Esophagus squamous epithelium (tissue), 4 donors: ENCODE measurements around the gene NOSTRIN.

Experiments used
- CTCF ChIP-seq, 6 experiments: fragments of 450-650 bp in 4 of 6; fragments of 200-600 bp in 2 of 6; sonication (generic) in 2 of 6; IDR thresholded peaks; one replicate each; pipeline ENCODE4 v1.5.1; 2016 to 2019; ENCODE audit warnings: antibody characterized with exemption in 6 of 6, mild to moderate bottlenecking in 4 of 6, moderate library complexity in 4 of 6
- POLR2A ChIP-seq, 4 donors: fragments of 450-650 bp; IDR thresholded peaks; one replicate each; pipeline ENCODE4 v1.6.1; 2017; ENCODE audit warnings: antibody characterized with exemption in 4 of 4, mild to moderate bottlenecking in 4 of 4, moderate library complexity in 3 of 4

GRCh38 chr2:168912901-168913369, 110.5 kb downstream of the NOSTRIN start:
- TF ChIP-seq CTCF (IDR thresholded peaks at IDR 0.05) = no peak
- no peak for TF ChIP-seq POLR2A (IDR thresholded peaks at IDR 0.05)
